DMS153 treated with DMSO at 0.1 percent for 48 hours (cell line): ENCODE results near the gene ANKRD13B.
"Not testable (repeated sequence)": the region's sequence is repeated elsewhere in the genome, so short reads cannot be mapped to it uniquely, and the experiment has no call there.

Experiments
- DNase-seq: peaks from one replicate; lab custom pipeline; 2025; ENCODE audit not compliant: unreplicated experiment; lab: John Stamatoyannopoulos, UW

The ANKRD13B gene

DNA sequence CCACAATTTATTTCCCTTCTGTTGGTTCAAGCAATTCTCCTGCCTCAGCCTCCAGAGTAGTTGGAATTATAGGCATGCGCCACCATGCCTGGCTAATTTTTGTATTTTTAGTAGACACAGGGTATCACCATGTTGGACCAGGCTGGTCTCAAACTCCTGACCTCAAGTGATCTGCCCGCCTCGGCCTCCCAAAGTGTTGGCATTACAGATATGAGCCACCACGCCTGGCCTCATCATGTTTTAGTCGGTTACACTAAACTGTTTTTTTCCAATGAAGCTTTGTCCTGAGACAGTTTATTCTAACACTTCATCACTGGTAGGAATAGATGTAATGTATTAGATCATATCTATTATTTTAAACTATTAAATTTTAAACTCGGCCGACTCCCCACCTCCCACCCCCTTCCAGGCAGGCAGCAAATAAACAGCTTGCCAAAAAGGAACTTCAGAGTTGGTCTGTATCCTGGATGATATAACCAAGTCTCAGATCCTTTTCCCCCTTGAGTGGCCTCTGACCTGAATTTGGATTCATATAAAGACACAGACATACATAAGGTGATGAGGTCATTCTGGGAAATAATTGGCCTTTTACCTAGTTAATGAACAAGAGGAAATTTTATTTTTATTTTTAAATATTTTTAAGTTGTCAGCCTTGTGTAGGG is 48.2 kb downstream of the ANKRD13B start:
- DNase-seq: no peak

GRCh38 chr17:29642171-29642611 is 49.3 kb downstream of the ANKRD13B start:
- peak; percentile 41 for DNase-seq

DNA sequence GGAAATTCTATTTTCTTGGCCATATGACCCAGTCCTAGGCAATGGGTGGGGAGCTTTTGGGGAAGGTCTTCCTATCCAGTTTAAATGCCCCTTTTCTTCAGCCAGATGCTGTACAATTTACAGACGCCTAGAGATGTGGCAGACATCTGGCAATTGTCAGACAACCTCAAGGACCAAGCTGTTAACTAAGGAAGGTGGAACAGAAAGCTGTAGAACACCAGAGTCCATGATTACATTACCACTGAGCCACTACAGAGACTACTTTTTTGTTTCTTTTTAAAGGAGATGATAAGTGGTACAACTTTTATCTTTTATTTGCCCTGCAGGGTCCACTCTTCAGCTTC is 50.9 kb downstream of the ANKRD13B start:
- no peak for DNase-seq

DNA sequence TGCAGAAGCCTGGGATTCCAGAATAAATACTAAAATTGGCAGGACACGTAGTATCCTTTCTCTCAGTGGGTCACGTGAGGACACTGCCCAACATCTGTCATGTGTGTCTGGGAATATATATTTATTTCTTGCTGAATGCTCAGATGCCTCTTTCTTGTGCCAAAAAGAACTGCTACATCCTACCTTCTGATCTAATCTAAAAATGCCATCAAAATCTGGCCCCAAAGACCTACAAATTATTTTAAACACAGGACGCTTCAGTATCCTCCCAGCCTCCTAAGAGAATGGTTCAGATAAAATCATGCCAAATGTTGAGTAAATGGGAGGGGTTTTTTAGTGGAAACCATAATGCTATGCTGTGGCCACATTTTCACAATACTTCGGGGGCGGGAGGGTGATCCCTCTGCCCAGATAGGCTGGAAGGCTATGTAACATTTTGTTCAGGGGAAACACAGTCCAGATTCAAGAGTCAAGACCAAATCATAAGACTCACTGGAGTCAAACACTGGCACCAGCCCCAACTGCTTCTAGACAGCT is 52.7 kb downstream of the ANKRD13B start:
- no peak for DNase-seq

GRCh38 chr17:29648005-29648404 is 55.1 kb downstream of the ANKRD13B start:
- DNase-seq: no peak

GRCh38 chr17:29649359-29649758 is 56.4 kb downstream of the ANKRD13B start:
- DNase-seq: no peak

DNA sequence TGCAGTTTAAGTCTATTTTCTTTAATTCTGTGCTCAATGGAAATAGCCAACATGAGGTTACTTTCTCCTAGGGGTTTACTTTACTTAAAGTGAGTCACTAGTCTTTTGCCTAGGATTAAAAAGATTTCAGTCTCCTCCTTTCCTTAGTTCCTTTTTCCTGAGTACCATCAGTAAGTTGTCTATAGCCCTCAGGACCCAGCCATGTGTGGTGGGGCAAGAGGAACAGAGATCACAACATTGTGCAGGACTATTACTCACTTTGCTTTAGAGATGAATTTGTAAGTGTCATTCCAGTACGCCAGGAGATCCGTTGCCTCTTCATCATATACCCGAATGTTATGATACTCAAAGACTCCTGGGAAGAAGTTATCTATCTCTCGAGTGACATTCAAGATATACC is 57.5 kb downstream of the ANKRD13B start:
- DNase-seq: no peak

DNA sequence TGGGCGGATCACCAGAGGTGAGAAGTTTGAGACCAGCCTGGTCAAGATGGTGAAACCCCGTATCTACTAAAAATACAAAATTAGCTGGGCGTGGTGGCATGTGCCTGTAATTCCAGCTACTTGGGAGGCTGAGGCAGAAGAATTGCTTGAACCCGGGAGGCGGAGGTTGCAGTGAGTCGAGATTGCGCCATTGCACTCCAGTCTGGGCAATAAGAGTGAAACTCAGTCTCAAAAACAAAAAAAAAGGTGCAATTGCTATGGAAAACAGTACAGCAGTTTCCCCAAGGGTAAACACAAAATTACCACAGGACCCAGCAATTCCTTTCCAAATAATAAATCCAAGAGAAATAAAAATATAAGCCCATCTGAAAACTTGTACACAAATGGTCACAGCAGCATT is 59.0 kb downstream of the ANKRD13B start:
- DNase-seq: not testable (repeated sequence)

DNA sequence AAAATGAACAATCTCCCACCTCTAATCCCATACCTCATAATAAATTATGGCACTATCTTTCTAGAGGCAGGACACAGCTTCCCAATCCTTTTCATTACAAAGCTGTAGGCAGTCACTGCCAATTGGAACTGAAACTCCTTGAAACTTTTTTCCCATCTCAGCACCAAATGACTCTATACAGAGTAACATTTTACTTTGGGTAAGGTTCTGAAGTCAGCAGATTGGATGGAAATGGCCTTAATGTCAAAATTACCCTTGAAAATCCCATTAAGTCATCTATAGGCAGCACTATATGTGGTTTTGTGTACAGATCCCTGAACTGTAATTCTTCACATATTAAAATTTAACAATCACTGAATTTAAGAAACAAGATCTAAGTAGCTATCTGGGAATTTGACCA is 60.0 kb downstream of the ANKRD13B start:
- DNase-seq: no peak

GRCh38 chr17:29653995-29654714 is 61.2 kb downstream of the ANKRD13B start:
- DNase-seq: no peak

DNA sequence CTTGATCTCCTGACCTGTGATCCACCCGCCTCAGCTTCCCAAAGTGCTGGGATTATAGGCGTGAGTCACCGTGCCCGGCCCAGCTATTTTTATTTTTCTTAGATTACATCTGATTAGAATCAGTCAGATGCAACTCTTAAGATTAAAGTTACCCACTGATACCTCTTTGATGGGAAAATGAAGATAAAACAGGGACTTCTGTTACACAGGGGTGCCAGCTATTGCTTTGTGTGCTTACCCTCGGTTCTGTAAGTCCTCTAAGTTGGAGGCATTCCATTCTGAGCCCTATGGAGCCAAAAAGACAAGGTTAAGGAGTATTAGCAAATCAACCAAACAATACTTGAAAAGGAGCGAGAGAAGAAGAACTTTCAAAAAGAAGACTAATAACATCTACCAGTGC is 62.4 kb downstream of the ANKRD13B start:
- no peak for DNase-seq

- DNase-seq: no peak
These were observed 66.2 kb downstream of the ANKRD13B start for GRCh38 chr17:29659155-29659554.

GRCh38 chr17:29661213-29661612 is 68.3 kb downstream of the ANKRD13B start:
- DNase-seq: no peak

DNA sequence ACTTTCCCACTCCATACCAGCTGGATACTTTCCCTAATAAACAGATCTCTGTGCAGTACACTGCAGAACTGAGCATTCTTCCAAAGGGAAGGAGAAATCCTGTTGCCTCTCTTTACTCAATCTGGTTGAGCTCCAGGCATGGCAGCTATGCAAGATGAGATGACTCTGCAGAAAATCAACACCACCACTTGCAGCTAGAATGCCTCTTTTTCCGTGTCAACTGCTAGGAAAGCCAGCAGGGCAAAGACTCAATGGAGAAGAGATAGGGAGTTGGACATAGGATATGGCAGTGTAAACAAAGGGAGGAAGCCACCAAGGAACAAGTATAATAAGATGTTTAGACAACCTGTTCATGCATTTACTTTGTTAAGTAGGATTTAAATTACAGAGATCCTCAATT is 70.2 kb downstream of the ANKRD13B start:
- peak; percentile 14 for DNase-seq
